PFSK-1 (cell line): ENCODE results near the gene PHF2.

Experiments
- FOXP2 ChIP-seq: optimal IDR thresholded peaks from 2 replicates; pipeline ENCODE3; 2011; ENCODE audit warnings: borderline replicate concordance, control low read depth, inconsistent platforms; ENCODE audit not compliant: insufficient read depth; ENCODE audit errors: extremely low read length, extremely low read depth
- POLR2AphosphoS5 ChIP-seq: IDR thresholded peaks from 2 replicates; pipeline ENCODE4 v1.6.1; 2012; ENCODE audit warnings: low read depth, mild to moderate bottlenecking, control low read depth, low read length, moderate library complexity
- SIN3A ChIP-seq: IDR thresholded peaks from 2 replicates; pipeline ENCODE4 v1.6.1; 2012; ENCODE audit warnings: mild to moderate bottlenecking, low read length, moderate library complexity, borderline replicate concordance; ENCODE audit not compliant: insufficient read depth
- TAF1 ChIP-seq: IDR thresholded peaks from 2 replicates; pipeline ENCODE4 v1.6.1; 2012; ENCODE audit warnings: low read length, control low read depth, borderline replicate concordance; ENCODE audit not compliant: insufficient read depth
- TF ChIP-seq, protein P1 (sequence below), 2 experiments: IDR thresholded peaks; 2 replicates each; pipeline versions ENCODE4 v1.6.1 to v1.8.0; 2011 to 2012; ENCODE audit warnings: low read depth in 2 of 2, low read length in 2 of 2, control low read depth in 1 of 2, inconsistent platforms in 1 of 2, mild to moderate bottlenecking in 1 of 2, moderate library complexity in 1 of 2; ENCODE audit not compliant: insufficient read depth in 1 of 2

PHF2 gene

DNA sequence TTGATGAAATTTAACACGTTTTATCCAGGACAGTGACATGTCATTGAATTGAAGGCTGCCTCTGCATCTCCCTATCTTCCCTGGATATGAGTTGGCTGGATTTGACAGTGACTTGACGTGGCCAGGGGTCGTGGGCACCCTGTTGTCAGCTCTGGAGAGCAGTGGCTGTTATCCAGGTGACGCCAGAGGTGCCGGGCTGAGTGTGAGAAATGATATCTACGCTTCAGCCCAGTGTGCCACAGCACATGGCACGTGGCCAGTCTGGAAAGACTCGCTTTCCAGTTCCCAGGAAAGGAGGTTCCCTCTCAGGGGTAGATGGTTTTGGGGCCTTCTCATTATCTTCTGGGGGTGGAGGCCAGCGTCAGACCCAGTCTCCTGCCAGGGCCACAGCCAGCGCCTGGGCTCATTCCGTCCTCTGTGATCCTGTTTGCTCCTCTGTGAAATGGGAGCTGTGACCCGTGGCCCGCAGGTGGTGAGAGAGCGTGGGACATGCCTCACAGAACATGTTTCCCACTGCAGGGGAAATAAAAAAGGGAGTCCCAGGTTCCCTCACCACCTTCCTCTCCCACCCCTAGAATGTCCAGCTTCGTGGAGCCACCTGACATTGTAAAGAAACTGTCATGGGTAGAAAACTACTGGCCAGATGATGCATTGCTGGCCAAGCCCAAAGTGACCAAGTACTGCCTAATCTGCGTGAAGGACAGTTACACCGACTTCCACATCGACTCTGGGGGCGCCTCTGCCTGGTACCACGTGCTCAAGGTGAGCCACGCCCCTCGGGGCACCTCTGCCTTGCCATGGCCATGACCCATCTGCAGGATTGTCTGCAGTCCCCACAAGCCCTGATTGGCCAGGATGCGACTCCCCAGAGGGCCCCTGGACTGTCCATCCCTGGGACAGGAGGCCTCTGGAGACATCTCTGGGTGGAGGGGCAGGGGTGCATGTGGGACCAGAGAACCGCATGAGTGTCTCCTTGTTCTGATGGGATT, 76.5 kb downstream of the PHF2 start:
- TF ChIP-seq TAF1 (no peak), FOXP2 (no peak), POLR2AphosphoS5 (no peak), SIN3A (no peak)
- TF ChIP-seq, protein P1, sequence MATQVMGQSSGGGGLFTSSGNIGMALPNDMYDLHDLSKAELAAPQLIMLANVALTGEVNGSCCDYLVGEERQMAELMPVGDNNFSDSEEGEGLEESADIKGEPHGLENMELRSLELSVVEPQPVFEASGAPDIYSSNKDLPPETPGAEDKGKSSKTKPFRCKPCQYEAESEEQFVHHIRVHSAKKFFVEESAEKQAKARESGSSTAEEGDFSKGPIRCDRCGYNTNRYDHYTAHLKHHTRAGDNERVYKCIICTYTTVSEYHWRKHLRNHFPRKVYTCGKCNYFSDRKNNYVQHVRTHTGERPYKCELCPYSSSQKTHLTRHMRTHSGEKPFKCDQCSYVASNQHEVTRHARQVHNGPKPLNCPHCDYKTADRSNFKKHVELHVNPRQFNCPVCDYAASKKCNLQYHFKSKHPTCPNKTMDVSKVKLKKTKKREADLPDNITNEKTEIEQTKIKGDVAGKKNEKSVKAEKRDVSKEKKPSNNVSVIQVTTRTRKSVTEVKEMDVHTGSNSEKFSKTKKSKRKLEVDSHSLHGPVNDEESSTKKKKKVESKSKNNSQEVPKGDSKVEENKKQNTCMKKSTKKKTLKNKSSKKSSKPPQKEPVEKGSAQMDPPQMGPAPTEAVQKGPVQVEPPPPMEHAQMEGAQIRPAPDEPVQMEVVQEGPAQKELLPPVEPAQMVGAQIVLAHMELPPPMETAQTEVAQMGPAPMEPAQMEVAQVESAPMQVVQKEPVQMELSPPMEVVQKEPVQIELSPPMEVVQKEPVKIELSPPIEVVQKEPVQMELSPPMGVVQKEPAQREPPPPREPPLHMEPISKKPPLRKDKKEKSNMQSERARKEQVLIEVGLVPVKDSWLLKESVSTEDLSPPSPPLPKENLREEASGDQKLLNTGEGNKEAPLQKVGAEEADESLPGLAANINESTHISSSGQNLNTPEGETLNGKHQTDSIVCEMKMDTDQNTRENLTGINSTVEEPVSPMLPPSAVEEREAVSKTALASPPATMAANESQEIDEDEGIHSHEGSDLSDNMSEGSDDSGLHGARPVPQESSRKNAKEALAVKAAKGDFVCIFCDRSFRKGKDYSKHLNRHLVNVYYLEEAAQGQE (IDR thresholded peaks at IDR 0.05; ENCODE audit: insufficient read depth in 1 of 2, low read depth in 2 of 2, low read length in 2 of 2) = no peak

DNA sequence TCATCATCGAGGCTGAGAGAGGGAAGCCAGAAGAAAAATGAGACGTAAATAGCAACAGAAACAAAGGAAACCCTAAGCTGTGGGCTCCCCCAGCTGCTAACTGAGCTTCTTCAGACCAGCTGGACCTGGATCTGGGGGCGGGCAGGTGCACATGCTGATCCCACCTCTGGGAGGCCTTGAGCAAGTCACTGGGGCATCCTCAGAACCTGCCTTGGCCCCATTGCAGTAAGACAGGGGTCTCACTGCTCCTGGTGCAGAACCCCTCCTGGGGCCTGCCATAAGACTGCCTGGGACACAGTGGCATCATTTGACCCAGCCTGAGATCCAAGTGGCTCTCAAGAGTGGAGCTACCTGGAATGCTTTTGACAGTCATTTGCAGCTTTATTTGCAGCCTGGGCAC, 77.4 kb downstream of the PHF2 start:
- no peak for TF ChIP-seq TAF1
- TF ChIP-seq, protein P1 (IDR thresholded peaks at IDR 0.05; ENCODE audit: insufficient read depth in 1 of 2, low read depth in 2 of 2, low read length in 2 of 2) = no peak

DNA sequence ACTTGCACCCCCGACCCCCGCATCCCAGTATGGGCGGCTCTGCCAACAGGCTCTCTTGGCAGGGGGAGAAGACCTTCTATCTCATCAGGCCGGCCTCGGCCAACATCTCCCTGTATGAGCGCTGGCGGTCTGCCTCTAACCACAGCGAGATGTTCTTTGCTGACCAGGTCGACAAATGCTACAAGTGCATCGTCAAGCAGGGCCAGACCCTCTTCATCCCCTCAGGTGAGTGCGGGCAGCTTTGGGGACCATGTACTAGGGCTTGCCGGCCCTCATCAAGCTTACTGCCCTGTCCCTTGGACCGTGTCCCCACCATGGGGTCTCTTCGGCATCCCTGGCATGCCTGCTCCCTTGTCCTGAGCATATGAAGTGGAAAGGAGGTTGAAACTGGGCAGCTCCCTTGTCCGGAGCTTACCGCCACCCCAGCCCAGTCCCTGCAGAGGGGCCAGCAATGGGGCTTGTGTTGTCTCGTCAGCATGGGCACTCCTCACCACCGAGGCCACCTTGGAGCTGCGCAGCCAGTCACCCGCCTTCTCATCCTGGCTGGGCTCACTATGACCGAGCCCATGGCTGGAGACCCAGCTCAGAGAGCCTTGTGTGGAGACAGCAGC, 78.1 kb downstream of the PHF2 start:
- TF ChIP-seq TAF1 (no peak), FOXP2 (no peak), POLR2AphosphoS5 (no peak), SIN3A (no peak)
- TF ChIP-seq, protein P1 (IDR thresholded peaks at IDR 0.05; ENCODE audit: insufficient read depth in 1 of 2, low read depth in 2 of 2, low read length in 2 of 2) = no peak

DNA sequence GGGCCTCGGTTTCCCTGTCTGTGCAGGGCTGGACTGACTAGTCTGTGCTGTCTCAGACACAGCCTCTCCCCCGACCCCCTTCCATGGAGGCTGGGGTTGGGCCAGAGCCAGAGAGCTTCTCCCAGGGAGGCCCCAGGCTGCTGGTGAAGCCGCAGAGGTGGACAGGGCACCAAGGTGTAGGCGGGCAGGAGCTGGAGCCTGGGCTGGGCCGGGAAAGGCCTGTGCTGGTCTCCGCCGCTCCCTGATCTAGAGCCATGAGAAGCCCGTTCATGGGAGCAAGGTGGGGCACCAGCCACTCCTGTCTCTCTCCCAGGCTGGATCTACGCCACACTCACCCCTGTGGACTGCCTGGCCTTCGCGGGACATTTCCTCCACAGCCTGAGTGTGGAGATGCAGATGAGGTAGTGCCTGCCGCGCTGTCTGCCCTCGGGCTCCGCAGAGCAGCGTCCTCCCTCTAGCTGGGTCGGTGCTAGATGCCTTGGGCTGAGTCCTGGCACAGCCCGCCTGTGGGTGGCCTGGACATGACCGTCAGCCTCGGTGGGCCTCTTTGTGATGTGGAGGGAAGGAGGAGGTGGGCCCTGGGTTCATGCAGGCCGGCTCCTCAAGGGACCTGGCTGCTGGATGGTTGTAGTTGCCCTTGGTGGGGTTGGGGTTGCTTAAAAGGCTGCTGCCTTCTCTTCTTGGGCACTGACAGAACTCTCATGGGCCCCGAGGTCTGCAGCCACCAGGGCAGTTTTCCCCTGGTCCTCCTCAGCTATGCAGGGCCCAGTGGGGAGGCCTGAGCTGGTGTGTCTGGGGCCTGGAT, 79.4 kb downstream of the PHF2 start:
- no peak for TF ChIP-seq SIN3A

DNA sequence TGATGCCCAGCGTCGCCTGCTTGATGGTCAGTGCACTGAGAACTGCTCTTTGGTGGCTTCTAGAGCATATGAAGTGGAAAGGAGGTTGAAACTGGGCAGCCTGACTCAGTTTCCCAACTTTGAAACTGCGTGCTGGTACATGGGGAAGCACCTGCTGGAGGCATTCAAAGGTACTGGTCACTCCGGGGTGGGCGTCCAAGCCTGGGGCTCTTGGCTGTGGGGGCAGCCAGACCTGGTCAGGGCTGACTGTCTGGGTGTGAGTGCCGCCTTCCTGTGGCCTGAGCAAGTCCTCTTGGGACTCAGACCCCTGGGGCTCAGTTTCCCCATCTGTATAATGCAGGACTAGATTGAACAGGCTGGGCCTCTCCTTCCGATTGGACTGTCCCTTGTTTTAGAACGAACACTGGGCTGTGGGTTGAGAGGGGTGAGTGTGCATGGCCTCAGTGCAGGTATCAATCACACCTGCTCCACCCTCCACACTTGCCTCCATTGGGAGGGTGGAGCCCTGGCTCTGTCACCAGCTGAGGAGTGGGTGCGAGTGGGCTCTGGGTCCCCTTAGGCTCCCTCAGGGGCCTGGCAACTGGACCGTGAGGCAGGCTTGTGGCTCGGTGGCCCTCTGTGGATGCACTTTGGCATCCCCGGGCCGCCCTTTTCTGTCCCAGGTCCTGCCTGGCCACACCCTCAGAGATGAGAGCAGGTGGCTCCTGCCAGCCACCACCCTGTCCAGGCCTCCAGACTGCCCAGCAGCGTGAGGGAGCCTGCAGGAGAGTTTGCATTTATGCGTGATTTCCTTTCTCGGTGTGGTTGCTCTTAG, 80.2 kb downstream of the PHF2 start:
- TF ChIP-seq SIN3A (no peak), FOXP2 (no peak), POLR2AphosphoS5 (no peak), TAF1 (no peak)
- TF ChIP-seq, protein P1 (IDR thresholded peaks at IDR 0.05; ENCODE audit: insufficient read depth in 1 of 2, low read depth in 2 of 2, low read length in 2 of 2) = no peak
